Loucy (cell line): ENCODE measurements around the gene ARX.
A peak's percentile ranks its signal among the peaks of the same experiment; 100 is the strongest.

ENCODE experiments used
- CTCF ChIP-seq: fragments of 200-600 bp; sonication (generic); conservative IDR thresholded peaks from 2 replicates; pipeline ENCODE4 v1.5.1; 2014; ENCODE audit warnings: mild to moderate bottlenecking, antibody characterized with exemption, low read length
- EZH2phosphoT487 ChIP-seq: fragments of 200-600 bp; IDR thresholded peaks from 2 replicates; pipeline ENCODE4 v1.6.1; 2018; ENCODE audit warnings: antibody characterized with exemption, mild to moderate bottlenecking, moderate library complexity, borderline replicate concordance

GRCh38 chrX:25052798-25053534, 37.2 kb upstream of the ARX start:
- TF ChIP-seq CTCF (peak; percentile 11; the same call in 1 of the 2 replicates), EZH2phosphoT487 (no peak)
